K562 (cell line): ENCODE data around the gene DARS1. TPM values are rescaled to one million over a fixed set of nuclear protein-coding genes. Genes with fewer than 3 reads are reported as not detected.

Experiments
- ATAC-seq: fragments of 200-7000 bp; cut with Tn5 transposase; 3 replicates; pipeline ENCODE4 v1.9.1; 2020; ENCODE audit warnings: moderate library complexity
- BruUV-seq: library from RNA; stranded (reverse); fragments of 400-500 nt; replicated peaks from 2 replicates; lab custom pipeline; 2021; lab: Mats Ljungman, UMichigan
- CTCF ChIA-PET: fragments of 300-600 bp; formaldehyde crosslinking; extraction: SDS; loops from one replicate; lab custom pipeline; 2021; ENCODE audit warnings: low intra/inter-chr PET ratio; lab: Yijun Ruan, JAX
- POLR2A ChIA-PET: fragments of 300-600, 350-650 bp; sonication (Branson Sonifier 250); formaldehyde crosslinking; extraction: SDS; loops from one replicate; lab custom pipeline; 2021; ENCODE audit warnings: antibody characterized with exemption, inconsistent platforms; lab: Yijun Ruan, JAX
- DNase-seq, 4 experiments: peaks; one replicate each; pipeline versions ENCODE4 v3.0.0 to v3.0.0-alpha.2; 2011 to 2018; ENCODE audit warnings: low spot score in 3 of 4, mixed read lengths in 3 of 4; ENCODE audit errors: extremely low read depth in 1 of 4
- FAIRE-seq: peaks from 2 replicates; lab custom pipeline; 2011; peaks lifted over from hg19 to GRCh38; lab: Jason Lieb, UNC
- H2AFZ ChIP-seq: 2 replicates; pipeline ENCODE4 v1.6.0; 2011; ENCODE audit warnings: low read depth, low read length, control low read depth, inconsistent platforms
- H3K27ac ChIP-seq: fragments of 200-600 bp; 3 replicates; pipeline ENCODE4 v1.8.0; 2011; ENCODE audit warnings: low read depth, mild to moderate bottlenecking, control low read depth, inconsistent platforms, low read length, moderate library complexity, mixed read lengths; ENCODE audit errors: extremely low read depth
- H3K27me3 ChIP-seq, 2 experiments: fragments of 300-600 bp in 1 of 2; 2 replicates in 1 of 2; 3 replicates in 1 of 2; pipeline versions ENCODE4 v1.6.0 to v1.8.0; 2011; ENCODE audit warnings: inconsistent platforms in 2 of 2, low read length in 2 of 2, mild to moderate bottlenecking in 1 of 2, mixed read lengths in 1 of 2, moderate library complexity in 1 of 2; ENCODE audit not compliant: control insufficient read depth in 2 of 2, insufficient read depth in 2 of 2
- H3K36me3 ChIP-seq: fragments of 300-600 bp; 3 replicates; pipeline ENCODE4 v1.8.0; 2011; ENCODE audit warnings: mild to moderate bottlenecking, low read length, inconsistent platforms; ENCODE audit not compliant: control insufficient read depth, insufficient read depth
- H3K4me1 ChIP-seq, 2 experiments: fragments of 200-600 bp in 1 of 2; replicated peaks in 1 of 2; 2 replicates in 1 of 2; 3 replicates in 1 of 2; pipeline versions ENCODE4 v1.5.1 to v1.8.0; 2011; ENCODE audit warnings: inconsistent platforms in 2 of 2, low read length in 2 of 2, mild to moderate bottlenecking in 1 of 2, mixed read lengths in 1 of 2, moderate library complexity in 1 of 2; ENCODE audit not compliant: control insufficient read depth in 2 of 2, insufficient read depth in 2 of 2
- H3K4me2 ChIP-seq: 2 replicates; pipeline ENCODE4 v1.6.1; 2011; ENCODE audit warnings: low read length, control low read depth, inconsistent platforms, mixed read lengths; ENCODE audit not compliant: insufficient read depth
- H3K4me3 ChIP-seq: fragments of 200-600 bp; sonication (generic), shearing (Covaris generic); 2 replicates; pipeline ENCODE4 v1.5.1; 2016; ENCODE audit warnings: control low read depth, inconsistent platforms
- H3K79me2 ChIP-seq: fragments of 200-600 bp; 3 replicates; pipeline ENCODE4 v1.8.0; 2011; ENCODE audit warnings: low read length, inconsistent platforms; ENCODE audit not compliant: control insufficient read depth, insufficient read depth
- H3K9ac ChIP-seq, 2 experiments: 2 replicates each; pipeline versions ENCODE4 v1.6.0 to v1.6.1; 2011; ENCODE audit warnings: low read depth in 2 of 2, low read length in 2 of 2, control low read depth in 1 of 2, inconsistent platforms in 1 of 2, mild to moderate bottlenecking in 1 of 2, mixed read lengths in 1 of 2; ENCODE audit not compliant: insufficient read depth in 1 of 2
- H3K9me1 ChIP-seq: one replicate; pipeline ENCODE4 v1.6.0; 2011; ENCODE audit warnings: inconsistent platforms, mild to moderate bottlenecking, low read length, moderate library complexity; ENCODE audit not compliant: control insufficient read depth, insufficient read depth
- H3K9me3 ChIP-seq: replicated peaks from 2 replicates; pipeline ENCODE4 v1.5.1; 2011; ENCODE audit warnings: low read depth, low read length, inconsistent platforms; ENCODE audit not compliant: control insufficient read depth, insufficient read depth
- H4K20me1 ChIP-seq: replicated peaks from 2 replicates; pipeline ENCODE4 v1.6.1; 2011; ENCODE audit warnings: low read length, inconsistent platforms, mixed read lengths; ENCODE audit not compliant: control insufficient read depth, insufficient read depth
- ETS1 ChIP-seq: conservative IDR thresholded peaks from 2 replicates; pipeline ENCODE4 v1.6.1; 2011; ENCODE audit warnings: low read depth, mild to moderate bottlenecking, low read length; ENCODE audit not compliant: control insufficient read depth
- HINFP ChIP-seq: fragments of 450-650 bp; conservative IDR thresholded peaks from 2 replicates; pipeline ENCODE4 v1.6.1; 2016; ENCODE audit warnings: missing genetic modification characterization, low read depth, mild to moderate bottlenecking, control low read depth, missing compliant biosample characterization
- MAX ChIP-seq: sonication (generic); formaldehyde crosslinking; IDR thresholded peaks from 2 replicates; pipeline ENCODE4 v1.9.0; 2022; ENCODE audit warnings: mild to moderate bottlenecking, missing genetic modification reagents
- NCOA1 ChIP-seq: fragments of 450-650 bp; IDR thresholded peaks from 2 replicates; pipeline ENCODE4 v1.6.1; 2016; ENCODE audit warnings: low read depth
- POLR3A ChIP-seq: IDR thresholded peaks from 2 replicates; pipeline ENCODE4 v1.6.1; 2011; ENCODE audit warnings: borderline replicate concordance, mild to moderate bottlenecking, moderate library complexity; ENCODE audit not compliant: insufficient read length, insufficient read depth; ENCODE audit errors: extremely low read depth
- RBM22 ChIP-seq: fragments of 200-400 bp; formaldehyde crosslinking; IDR thresholded peaks from 2 replicates; pipeline ENCODE4 v1.6.1; 2018; ENCODE audit warnings: low read length, low read depth; ENCODE audit not compliant: poor library complexity, severe bottlenecking
- SMARCC2 ChIP-seq: fragments of 450-650 bp; IDR thresholded peaks from 2 replicates; pipeline ENCODE4 v1.6.1; 2017; ENCODE audit warnings: antibody characterized with exemption, moderate library complexity, mild to moderate bottlenecking, low read depth
- SNAPC5 ChIP-seq: fragments of 250-450 bp; sonication (Bioruptor Pico); IDR thresholded peaks from 2 replicates; pipeline ENCODE4 v1.8.0; 2021; ENCODE audit warnings: moderate library complexity, mild to moderate bottlenecking, inconsistent platforms
- ZBTB8A ChIP-seq: fragments of 450-650 bp; IDR thresholded peaks from 2 replicates; pipeline ENCODE4 v1.6.1; 2018; ENCODE audit warnings: mild to moderate bottlenecking, moderate library complexity; ENCODE audit not compliant: partially characterized antibody
- ZC3H8 ChIP-seq: fragments of 450-650 bp; IDR thresholded peaks from 2 replicates; pipeline ENCODE4 v1.6.1; 2017
- ZKSCAN1 ChIP-seq: fragments of 150-350 bp; IDR thresholded peaks from 2 replicates; pipeline ENCODE4 v1.6.1; 2016; ENCODE audit warnings: low read depth, low read length
- ZNF280A ChIP-seq: fragments of 450-650 bp; IDR thresholded peaks from 2 replicates; pipeline ENCODE4 v1.6.1; 2018; ENCODE audit warnings: mild to moderate bottlenecking, low read depth; ENCODE audit not compliant: partially characterized antibody
- in situ Hi-C: fragments of 300-500 bp; cut with MboI; formaldehyde crosslinking; loops from 4 replicates; pipeline ENCODE4 v1.15.0; 2018; ENCODE audit warnings: inconsistent platforms, mixed read lengths
- intact Hi-C: fragments of 100-400 bp; cut with micrococcal nuclease; formaldehyde crosslinking; loops from 2 replicates; pipeline ENCODE4 v1.14.2; 2022
- polyA plus RNA-seq, 8 experiments: library from polyadenylated mRNA; depleted of rRNA in 4 of 8; stranded (reverse) in 5 of 8; unstranded in 3 of 8; fragments of >200 nt; fragmentation: Nextera tagmentation in 2 of 8; fragmentation: Illumina TruSeq in 1 of 8; extraction: Ambion mirVana in 2 of 8; extraction: Trizol in 1 of 8; gene quantifications; 2 replicates each; pipeline versions ENCODE4 v1.2.1 to v1.2.3, GENCODE V29; 2011 to 2014; ENCODE audit warnings: inconsistent platforms in 1 of 8, missing spikeins in 1 of 8
- total RNA-seq, 7 experiments: library from RNA; depleted of rRNA in 6 of 7; stranded (reverse); fragments of >200 nt in 6 of 7; fragmentation: Illumina TruSeq in 2 of 7; extraction: Trizol in 2 of 7; gene quantifications; 2 replicates each; pipeline versions ENCODE4 v1.2.1 to v1.2.3, GENCODE V29; 2011 to 2021; ENCODE audit warnings: low replicate concordance in 1 of 7

DARS1 gene
- total and polyA plus RNA-seq, 9 of the 15 experiments (the other 6 are each of a cell fraction or from before 2014, with no cell fraction given), result 91.5 to 239 (median 98.0) TPM

- Histone ChIP-seq H3K27me3 (no peaks in the 10 kb centered on the region), H3K9me1 (no peaks in the 10 kb centered on the region), H3K4me2 (no peak overlapping the region), H2AFZ (no peak overlapping the region), H3K79me2 (peaks cover 4% of the 10 kb centered on the region; the same call in 1 of the 3 replicates), H3K4me1 (no peaks in the 10 kb centered on the region), H3K36me3 (peaks cover 62% of the 10 kb centered on the region), H3K27ac (no peak overlapping the region), H3K9me3 (no peaks in the 10 kb centered on the region), H3K4me3 (no peak overlapping the region), H4K20me1 (no peaks in the 10 kb centered on the region), H3K9ac (no peak overlapping the region)
- FAIRE-seq (no peak), ATAC-seq (no peak), DNase-seq (no peak)
- ChIA-PET POLR2A (no interaction called here), CTCF (no interaction called here)
- intact Hi-C loops (no loop called here), in situ Hi-C loops (no loop called here)
- BruUV-seq, result no TSS peak
- TF ChIP-seq SNAPC5 (CRISPR knock-in tag) (no peak), NCOA1 (no peak), ZBTB8A (no peak), MAX (no peak), HINFP (no peak), ZC3H8 (no peak), SMARCC2 (no peak), ZKSCAN1 (no peak), ZNF280A (no peak), ETS1 (no peak), RBM22 (no peak), POLR3A (no peak)
Observed at GRCh38 chr2:135931776-135932443, 53.5 kb downstream of the DARS1 start.
